Measurements from ENCODE around the gene PEAK1. TPM values are rescaled to one million over a fixed set of nuclear protein-coding genes. Genes with fewer than 3 reads are reported as not detected.

The PEAK1 gene
- total RNA-seq, 6 experiments from 2014 or later = 85.6 to 110 (median 95.8) TPM

- H3K4me3 Mint-ChIP-seq = no peak overlapping the region
- H3K4me1 Mint-ChIP-seq (ENCODE audit: low read depth) = peaks cover 59% of the 10 kb centered on the region
- DNase-seq = no peak
- H3K9me3 Mint-ChIP-seq = no peaks in the 10 kb centered on the region
- peaks cover 9% of the 10 kb centered on the region for H3K27me3 Mint-ChIP-seq (ENCODE audit: insufficient read depth)
- no peaks in the 10 kb centered on the region; the same call in 1 of the 2 replicates for H3K36me3 Mint-ChIP-seq (ENCODE audit: low read depth)
- TF ChIP-seq CTCF (IDR thresholded peaks at IDR 0.05) = no peak
- H3K27ac Mint-ChIP-seq = no peak overlapping the region
These were observed 351.3 kb downstream of the PEAK1 start for GRCh38 chr15:77068633-77069032.

- Mint-ChIP-seq H3K36me3 (ENCODE audit: low read depth) (no peaks in the 10 kb centered on the region; the same call in 1 of the 2 replicates), H3K27me3 (ENCODE audit: insufficient read depth) (peaks cover 3% of the 10 kb centered on the region), H3K4me1 (ENCODE audit: low read depth) (peaks cover 67% of the 10 kb centered on the region), H3K9me3 (no peaks in the 10 kb centered on the region), H3K4me3 (peak overlapping the region; percentile 52; the same call in 1 of the 2 replicates), H3K27ac (peak overlapping the region; percentile 83)
- TF ChIP-seq CTCF (IDR thresholded peaks at IDR 0.05) = no peak
- no peak for DNase-seq
These were observed 352.1 kb downstream of the PEAK1 start for GRCh38 chr15:77067691-77068367.

GRCh38 chr15:77066971-77067690 lies 352.8 kb downstream of the PEAK1 start:
- Mint-ChIP-seq H3K27ac (peak overlapping the region; percentile 83), H3K36me3 (ENCODE audit: low read depth) (no peaks in the 10 kb centered on the region; the same call in 1 of the 2 replicates), H3K4me1 (ENCODE audit: low read depth) (peaks cover 73% of the 10 kb centered on the region), H3K27me3 (ENCODE audit: insufficient read depth) (no peaks in the 10 kb centered on the region; the same call in 1 of the 2 replicates), H3K9me3 (no peaks in the 10 kb centered on the region), H3K4me3 (peak overlapping the region; percentile 52; the same call in 1 of the 2 replicates)
- no peak for TF ChIP-seq CTCF (IDR thresholded peaks at IDR 0.05)
- DNase-seq = peak; percentile 75

- peaks cover 89% of the 10 kb centered on the region for H3K4me1 Mint-ChIP-seq (ENCODE audit: low read depth)
- H3K27me3 Mint-ChIP-seq (ENCODE audit: insufficient read depth) = no peaks in the 10 kb centered on the region
- 0 out of 2 replicates have a peak, but pooled peaks have one; percentile 15 for TF ChIP-seq CTCF (IDR thresholded peaks at IDR 0.05)
- H3K4me3 Mint-ChIP-seq = peak overlapping the region; percentile 12; the same call in 1 of the 2 replicates
- no peak for DNase-seq
- H3K36me3 Mint-ChIP-seq (ENCODE audit: low read depth) = no peaks in the 10 kb centered on the region; the same call in 1 of the 2 replicates
- H3K27ac Mint-ChIP-seq = no peak overlapping the region; the same call in 1 of the 2 replicates
- no peaks in the 10 kb centered on the region for H3K9me3 Mint-ChIP-seq
These were observed 355.2 kb downstream of the PEAK1 start for GRCh38 chr15:77064539-77065308.

- no peaks in the 10 kb centered on the region for H3K9me3 Mint-ChIP-seq
- peaks cover 88% of the 10 kb centered on the region for H3K4me1 Mint-ChIP-seq (ENCODE audit: low read depth)
- H3K4me3 Mint-ChIP-seq = no peak overlapping the region
- no peaks in the 10 kb centered on the region; the same call in 1 of the 2 replicates for H3K36me3 Mint-ChIP-seq (ENCODE audit: low read depth)
- DNase-seq = no peak
- no peak overlapping the region; the same call in 1 of the 2 replicates for H3K27ac Mint-ChIP-seq
- TF ChIP-seq CTCF (IDR thresholded peaks at IDR 0.05) = no peak
- H3K27me3 Mint-ChIP-seq (ENCODE audit: insufficient read depth) = no peaks in the 10 kb centered on the region
These were observed 355.8 kb downstream of the PEAK1 start for GRCh38 chr15:77064063-77064462.
